ENCODE measurements around the gene LDLRAD3. TPM values are rescaled to one million over a fixed set of nuclear protein-coding genes. Genes with fewer than 3 reads are reported as not detected.
A peak's percentile ranks its signal among the peaks of the same experiment; 100 is the strongest.

Gene LDLRAD3
- total RNA-seq, 1 experiment from 2014 or later = 55.7 TPM

DNA sequence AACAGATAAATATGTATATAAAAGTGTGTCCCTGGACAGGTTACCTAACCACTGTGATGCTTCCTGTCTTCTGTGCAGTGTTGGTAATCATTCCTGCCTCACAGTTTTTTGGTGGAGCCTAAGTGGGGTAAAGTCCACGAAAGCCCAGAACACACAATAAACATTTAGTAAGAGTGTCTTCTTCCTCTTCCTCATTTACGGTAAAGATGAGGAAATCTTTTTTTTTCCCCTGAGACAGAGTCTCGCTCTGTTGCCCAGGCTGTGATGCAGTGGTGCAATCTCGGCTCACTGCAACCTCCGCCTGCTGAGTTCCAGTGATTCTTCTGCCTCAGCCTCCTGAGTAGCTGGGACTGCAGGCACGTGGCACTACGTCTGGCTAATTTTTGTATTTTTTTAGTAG lies 117.1 kb downstream of the LDLRAD3 start:
- CTCF ChIA-PET = interaction anchor here (0.7 to 1.0 kb wide), 3 partner anchors 205 to 493 kb away, joined by 3 to 4 read pairs (median 3); no protein-coding TSS in a partner anchor
- TF ChIP-seq, protein P1, sequence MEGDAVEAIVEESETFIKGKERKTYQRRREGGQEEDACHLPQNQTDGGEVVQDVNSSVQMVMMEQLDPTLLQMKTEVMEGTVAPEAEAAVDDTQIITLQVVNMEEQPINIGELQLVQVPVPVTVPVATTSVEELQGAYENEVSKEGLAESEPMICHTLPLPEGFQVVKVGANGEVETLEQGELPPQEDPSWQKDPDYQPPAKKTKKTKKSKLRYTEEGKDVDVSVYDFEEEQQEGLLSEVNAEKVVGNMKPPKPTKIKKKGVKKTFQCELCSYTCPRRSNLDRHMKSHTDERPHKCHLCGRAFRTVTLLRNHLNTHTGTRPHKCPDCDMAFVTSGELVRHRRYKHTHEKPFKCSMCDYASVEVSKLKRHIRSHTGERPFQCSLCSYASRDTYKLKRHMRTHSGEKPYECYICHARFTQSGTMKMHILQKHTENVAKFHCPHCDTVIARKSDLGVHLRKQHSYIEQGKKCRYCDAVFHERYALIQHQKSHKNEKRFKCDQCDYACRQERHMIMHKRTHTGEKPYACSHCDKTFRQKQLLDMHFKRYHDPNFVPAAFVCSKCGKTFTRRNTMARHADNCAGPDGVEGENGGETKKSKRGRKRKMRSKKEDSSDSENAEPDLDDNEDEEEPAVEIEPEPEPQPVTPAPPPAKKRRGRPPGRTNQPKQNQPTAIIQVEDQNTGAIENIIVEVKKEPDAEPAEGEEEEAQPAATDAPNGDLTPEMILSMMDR (IDR thresholded peaks at IDR 0.05; ENCODE audit: unreplicated experiment) = no peak
- H3K4me1 Mint-ChIP-seq (ENCODE audit: insufficient read depth, unreplicated experiment) = peaks cover 19% of the 10 kb centered on the region
- H3K27me3 Mint-ChIP-seq (ENCODE audit: insufficient read depth, unreplicated experiment) = no peaks in the 10 kb centered on the region
- H3K36me3 Mint-ChIP-seq (ENCODE audit: insufficient read depth, unreplicated experiment) = peaks cover 47% of the 10 kb centered on the region
- intact Hi-C loops (cut with micrococcal nuclease) = no loop called here
- peaks cover 6% of the 10 kb centered on the region for H3K9me3 Mint-ChIP-seq (ENCODE audit: unreplicated experiment)
- BruUV-seq (replicated peaks) = no TSS peak
- H3K27ac Mint-ChIP-seq (ENCODE audit: low read depth, unreplicated experiment) = no peak overlapping the region
- POLR2A ChIA-PET = interaction anchor here (0.9 to 1.0 kb wide), 2 partner anchors 9 to 17 kb away, joined by 3 read pairs; no protein-coding TSS in a partner anchor
- no peak overlapping the region for H3K4me3 Mint-ChIP-seq (ENCODE audit: unreplicated experiment)
- DNase-seq (ENCODE audit: unreplicated experiment) = no peak

DNA sequence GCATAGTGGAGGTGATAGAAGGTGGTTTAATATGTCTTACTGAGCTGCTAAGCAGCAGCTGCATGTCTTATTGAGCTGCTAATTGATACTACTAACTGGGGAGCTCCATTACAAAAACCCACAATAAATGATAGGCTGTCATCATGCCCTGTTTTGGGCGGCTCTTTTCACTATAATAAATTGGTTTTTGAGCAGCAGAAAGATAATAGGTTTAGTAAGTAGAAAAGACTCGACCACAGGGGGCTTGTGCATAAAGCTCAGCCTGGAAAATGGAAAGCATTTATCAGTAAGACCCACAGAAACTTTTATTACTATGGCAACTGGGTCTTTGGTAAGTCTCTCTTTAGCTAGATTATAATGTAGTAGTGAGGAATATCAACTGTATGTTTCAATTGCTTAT lies 117.6 kb downstream of the LDLRAD3 start:
- Mint-ChIP-seq H3K9me3 (ENCODE audit: unreplicated experiment) (peaks cover 6% of the 10 kb centered on the region), H3K27me3 (ENCODE audit: insufficient read depth, unreplicated experiment) (no peaks in the 10 kb centered on the region), H3K4me3 (ENCODE audit: unreplicated experiment) (no peak overlapping the region), H3K27ac (ENCODE audit: low read depth, unreplicated experiment) (no peak overlapping the region), H3K4me1 (ENCODE audit: insufficient read depth, unreplicated experiment) (peaks cover 19% of the 10 kb centered on the region), H3K36me3 (ENCODE audit: insufficient read depth, unreplicated experiment) (peaks cover 48% of the 10 kb centered on the region)
- no peak for DNase-seq (ENCODE audit: unreplicated experiment)
- intact Hi-C loops (cut with micrococcal nuclease) = no loop called here
- no TSS peak for BruUV-seq (replicated peaks)
- ChIA-PET POLR2A (interaction anchor here (0.9 to 1.0 kb wide), 2 partner anchors 8 to 18 kb away, joined by 3 read pairs; no protein-coding TSS in a partner anchor), CTCF (interaction anchor here (0.7 to 1.0 kb wide), 3 partner anchors 204 to 494 kb away, joined by 3 to 4 read pairs (median 3); no protein-coding TSS in a partner anchor)
- TF ChIP-seq, protein P1 (IDR thresholded peaks at IDR 0.05; ENCODE audit: unreplicated experiment) = no peak

DNA sequence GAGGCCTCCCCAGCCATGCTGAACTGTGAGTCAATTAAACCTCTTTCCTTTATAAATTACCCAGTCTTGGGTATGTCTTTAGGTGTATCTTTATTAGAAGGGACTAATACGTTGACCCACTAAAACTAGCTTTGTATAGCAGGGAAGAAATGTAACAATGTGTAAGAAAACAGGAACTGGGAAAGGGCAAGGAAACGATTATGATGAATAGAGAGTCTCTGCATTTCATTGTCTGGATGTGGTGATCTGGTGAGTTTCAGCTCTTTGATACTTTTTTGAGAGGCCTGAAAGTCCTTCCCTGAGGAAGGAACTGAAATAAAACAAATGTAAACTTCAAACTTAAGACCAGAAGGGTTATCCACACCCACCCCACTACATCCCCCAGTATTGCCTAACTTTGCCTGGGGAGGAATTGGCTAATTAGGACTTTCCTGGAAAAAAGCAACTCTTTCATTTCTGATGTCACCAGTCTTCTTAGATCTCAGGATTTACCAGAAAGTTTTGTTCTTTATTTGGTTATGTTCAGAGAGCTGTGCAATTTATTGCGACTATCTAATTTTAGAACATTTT lies 119.0 kb downstream of the LDLRAD3 start:
- no peaks in the 10 kb centered on the region for H3K27me3 Mint-ChIP-seq (ENCODE audit: insufficient read depth, unreplicated experiment)
- H3K4me3 Mint-ChIP-seq (ENCODE audit: unreplicated experiment) = no peak overlapping the region
- POLR2A ChIA-PET = interaction anchor here (1.0 to 2.8 kb wide), 3 partner anchors 9 to 14 kb away, joined by 3 to 9 read pairs (median 4); no protein-coding TSS in a partner anchor
- peak overlapping the region; percentile 61 for H3K27ac Mint-ChIP-seq (ENCODE audit: low read depth, unreplicated experiment)
- peaks cover 12% of the 10 kb centered on the region for H3K4me1 Mint-ChIP-seq (ENCODE audit: insufficient read depth, unreplicated experiment)
- BruUV-seq (replicated peaks) = no TSS peak
- DNase-seq (ENCODE audit: unreplicated experiment) = peak; percentile 67
- intact Hi-C loops (cut with micrococcal nuclease) = no loop called here
- CTCF ChIA-PET = interaction anchor here (0.6 to 1.8 kb wide), 3 partner anchors 89 to 296 kb away, joined by 3 to 4 read pairs (median 3); no protein-coding TSS in a partner anchor
- TF ChIP-seq, protein P1 (IDR thresholded peaks at IDR 0.05; ENCODE audit: unreplicated experiment) = no peak
- H3K36me3 Mint-ChIP-seq (ENCODE audit: insufficient read depth, unreplicated experiment) = peaks cover 49% of the 10 kb centered on the region
- H3K9me3 Mint-ChIP-seq (ENCODE audit: unreplicated experiment) = peaks cover 12% of the 10 kb centered on the region

DNA sequence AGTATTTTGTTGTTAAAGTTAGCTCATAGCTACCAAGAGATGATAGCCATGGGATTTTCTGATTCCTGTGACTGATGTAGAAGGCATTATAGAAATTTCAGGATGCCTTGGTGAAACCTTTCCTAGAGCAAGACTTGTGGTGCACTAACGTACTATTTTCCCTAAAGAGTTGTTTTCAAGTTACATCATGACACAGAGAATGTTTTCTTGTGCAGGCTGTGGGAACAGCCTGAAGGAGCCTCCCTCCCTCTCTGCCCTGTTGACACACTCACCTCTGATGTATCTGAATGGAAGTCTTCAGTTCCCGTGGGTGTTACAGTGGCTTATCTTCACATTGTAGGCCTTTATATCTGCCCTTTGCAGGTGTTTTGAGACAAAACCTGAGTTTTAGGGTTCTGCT lies 121.6 kb downstream of the LDLRAD3 start:
- intact Hi-C loops (cut with micrococcal nuclease) = no loop called here
- H3K9me3 Mint-ChIP-seq (ENCODE audit: unreplicated experiment) = peaks cover 6% of the 10 kb centered on the region
- ChIA-PET CTCF (interaction anchor here (0.9 kb wide), 1 partner anchor 243 kb away, joined by 3 read pairs; no protein-coding TSS in a partner anchor), POLR2A (interaction anchor here (2.8 kb wide), 1 partner anchor 9 kb away, joined by 9 read pairs; no protein-coding TSS in a partner anchor)
- TF ChIP-seq, protein P1 (IDR thresholded peaks at IDR 0.05; ENCODE audit: unreplicated experiment) = no peak
- H3K27me3 Mint-ChIP-seq (ENCODE audit: insufficient read depth, unreplicated experiment) = no peaks in the 10 kb centered on the region
- no TSS peak for BruUV-seq (replicated peaks)
- peaks cover 12% of the 10 kb centered on the region for H3K4me1 Mint-ChIP-seq (ENCODE audit: insufficient read depth, unreplicated experiment)
- H3K36me3 Mint-ChIP-seq (ENCODE audit: insufficient read depth, unreplicated experiment) = peaks cover 40% of the 10 kb centered on the region
- H3K4me3 Mint-ChIP-seq (ENCODE audit: unreplicated experiment) = no peak overlapping the region
- no peak overlapping the region for H3K27ac Mint-ChIP-seq (ENCODE audit: low read depth, unreplicated experiment)
- DNase-seq (ENCODE audit: unreplicated experiment) = no peak
